ENCODE results near the gene MYH7.

GRCh38 chr14:23435543-23436326 is at the start of gene MYH7:
- no peak for TF ChIP-seq POLR2A (IDR thresholded peaks at IDR 0.05)
- TF ChIP-seq, protein P1, sequence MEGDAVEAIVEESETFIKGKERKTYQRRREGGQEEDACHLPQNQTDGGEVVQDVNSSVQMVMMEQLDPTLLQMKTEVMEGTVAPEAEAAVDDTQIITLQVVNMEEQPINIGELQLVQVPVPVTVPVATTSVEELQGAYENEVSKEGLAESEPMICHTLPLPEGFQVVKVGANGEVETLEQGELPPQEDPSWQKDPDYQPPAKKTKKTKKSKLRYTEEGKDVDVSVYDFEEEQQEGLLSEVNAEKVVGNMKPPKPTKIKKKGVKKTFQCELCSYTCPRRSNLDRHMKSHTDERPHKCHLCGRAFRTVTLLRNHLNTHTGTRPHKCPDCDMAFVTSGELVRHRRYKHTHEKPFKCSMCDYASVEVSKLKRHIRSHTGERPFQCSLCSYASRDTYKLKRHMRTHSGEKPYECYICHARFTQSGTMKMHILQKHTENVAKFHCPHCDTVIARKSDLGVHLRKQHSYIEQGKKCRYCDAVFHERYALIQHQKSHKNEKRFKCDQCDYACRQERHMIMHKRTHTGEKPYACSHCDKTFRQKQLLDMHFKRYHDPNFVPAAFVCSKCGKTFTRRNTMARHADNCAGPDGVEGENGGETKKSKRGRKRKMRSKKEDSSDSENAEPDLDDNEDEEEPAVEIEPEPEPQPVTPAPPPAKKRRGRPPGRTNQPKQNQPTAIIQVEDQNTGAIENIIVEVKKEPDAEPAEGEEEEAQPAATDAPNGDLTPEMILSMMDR (IDR thresholded peaks at IDR 0.05) = no peak

All from thyroid gland (tissue), 4 donors.